Activated CD8-positive, alpha-beta memory T cell treated with anti-CD3 and anti-CD28 coated beads, Interleukin-2, amount 50 U/mL, for 24 hours (primary cell): ENCODE data around the gene UBXN1.

Experiments used
- DNase-seq: peaks from one replicate; pipeline ENCODE4 v3.0.0-alpha.2; 2020; ENCODE audit errors: extremely low read depth

UBXN1 gene, protein sequence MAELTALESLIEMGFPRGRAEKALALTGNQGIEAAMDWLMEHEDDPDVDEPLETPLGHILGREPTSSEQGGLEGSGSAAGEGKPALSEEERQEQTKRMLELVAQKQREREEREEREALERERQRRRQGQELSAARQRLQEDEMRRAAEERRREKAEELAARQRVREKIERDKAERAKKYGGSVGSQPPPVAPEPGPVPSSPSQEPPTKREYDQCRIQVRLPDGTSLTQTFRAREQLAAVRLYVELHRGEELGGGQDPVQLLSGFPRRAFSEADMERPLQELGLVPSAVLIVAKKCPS

DNA sequence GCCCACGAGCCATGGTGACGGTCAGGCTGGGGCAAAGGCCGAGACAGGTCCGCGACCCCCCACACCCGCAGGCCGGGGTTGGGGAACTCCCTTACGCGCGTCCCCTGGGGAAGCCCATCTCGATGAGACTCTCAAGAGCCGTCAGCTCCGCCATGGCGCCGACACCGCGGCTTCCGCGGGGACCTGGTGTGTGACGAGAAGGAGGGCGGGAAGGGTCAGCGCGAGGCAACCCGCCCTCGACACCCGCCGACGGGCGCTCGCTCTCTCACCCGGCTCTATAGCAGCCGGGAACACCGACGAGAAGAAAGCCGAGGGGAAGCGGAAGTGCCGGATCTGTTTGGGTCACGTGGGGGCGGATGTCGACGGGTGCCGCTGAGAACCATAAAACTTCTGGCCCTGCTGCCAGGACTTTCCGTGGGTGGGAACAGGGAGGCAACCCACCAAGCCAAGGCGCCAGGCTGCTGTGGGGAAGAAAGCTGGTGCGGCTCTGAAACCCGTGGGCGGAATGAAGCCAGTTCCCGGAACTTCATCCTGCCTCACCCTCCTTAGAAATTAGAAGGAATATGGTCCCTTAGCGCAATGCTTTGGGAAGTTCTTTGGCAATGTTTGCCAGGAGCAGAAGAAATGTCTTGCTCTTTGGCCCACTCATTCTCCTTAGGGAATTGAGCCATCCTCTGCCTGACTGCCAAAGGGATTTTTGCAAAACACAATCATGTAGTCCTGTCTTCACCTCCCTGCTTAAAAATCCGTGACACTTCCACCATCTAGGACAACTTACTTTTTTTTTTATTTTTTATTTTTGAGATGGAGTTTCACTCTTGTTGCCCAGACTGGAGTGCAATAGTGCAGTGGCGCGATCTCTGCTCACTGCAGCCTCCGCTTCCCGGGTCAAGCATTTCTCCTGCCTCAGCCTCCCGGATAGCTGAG is at the start of gene UBXN1:
TSS of gene UBXN1 (minus strand) at position 304 of the 927 bp plus-strand sequence. CDS start at position 154, 150 bp downstream.
- DNase-seq: peak; percentile 77

- DNase-seq: peak; percentile 68
Measured at GRCh38 chr11:62728171-62728988, 49.5 kb upstream of the UBXN1 start, which contains the start of gene TTC9C. Gene TTC9C (plus strand): TSS chr11:62728486. CDS start chr11:62728849, 363 bp downstream.

- peak; percentile 59 for DNase-seq
Measured at GRCh38 chr11:62727872-62728170, 48.9 kb upstream of the UBXN1 start.

DNA sequence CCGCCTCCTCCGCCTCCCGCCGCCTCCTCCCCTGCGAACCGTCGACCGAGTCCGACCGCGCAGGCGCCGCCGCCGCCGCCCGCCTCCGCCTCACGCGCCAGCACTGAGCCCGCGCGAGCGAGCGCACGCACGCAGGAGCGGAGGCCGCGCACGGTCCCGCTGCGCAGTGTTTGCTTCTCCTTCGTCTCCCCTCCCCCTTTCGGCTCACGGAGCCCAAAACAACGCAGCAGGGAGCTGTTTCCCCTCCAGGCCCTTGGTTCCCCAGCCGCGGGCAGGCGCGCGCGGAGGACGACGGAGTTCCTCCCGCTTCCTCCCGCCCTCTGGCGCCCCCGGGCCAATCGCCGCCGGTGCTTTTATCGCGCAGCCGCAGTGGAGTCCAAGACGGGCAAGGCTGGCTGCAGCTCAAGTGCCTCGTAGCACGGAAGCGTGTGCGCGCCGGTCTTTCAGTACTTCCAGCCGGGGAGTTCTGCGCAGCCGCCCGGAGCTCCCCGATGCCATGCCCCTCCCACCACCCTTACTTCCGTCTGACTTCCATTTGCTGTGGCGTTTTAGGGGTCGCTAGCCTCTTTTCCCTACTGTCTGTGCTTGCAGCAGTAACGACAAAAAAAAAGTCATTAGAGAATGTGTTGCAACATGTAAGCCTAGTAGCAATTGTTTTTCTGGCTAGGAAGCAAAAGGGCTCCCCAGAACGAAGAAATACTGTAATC is 48.4 kb upstream of the UBXN1 start, which contains the start of gene HNRNPUL2:
TSS of gene HNRNPUL2 (minus strand) at position 293 of the 707 bp plus-strand sequence. CDS start 301 bp downstream, outside the sequence.
- DNase-seq: peak; percentile 96

DNA sequence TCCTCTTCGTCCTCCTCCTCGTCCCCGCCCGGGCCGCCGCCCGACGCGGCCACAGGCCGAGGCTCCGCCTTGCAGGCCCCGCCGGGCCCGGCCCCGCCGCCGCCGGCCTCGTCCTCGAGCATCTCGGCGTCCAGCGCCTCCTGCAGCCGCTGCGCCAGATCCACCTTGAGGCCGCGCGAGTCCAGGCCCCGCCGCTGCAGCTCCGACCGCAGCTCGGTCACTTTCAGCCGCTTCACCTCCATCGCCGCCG is 48.0 kb upstream of the UBXN1 start:
- no peak for DNase-seq

- no peak for DNase-seq
Measured at GRCh38 chr11:62726156-62726914, 47.5 kb upstream of the UBXN1 start.

DNA sequence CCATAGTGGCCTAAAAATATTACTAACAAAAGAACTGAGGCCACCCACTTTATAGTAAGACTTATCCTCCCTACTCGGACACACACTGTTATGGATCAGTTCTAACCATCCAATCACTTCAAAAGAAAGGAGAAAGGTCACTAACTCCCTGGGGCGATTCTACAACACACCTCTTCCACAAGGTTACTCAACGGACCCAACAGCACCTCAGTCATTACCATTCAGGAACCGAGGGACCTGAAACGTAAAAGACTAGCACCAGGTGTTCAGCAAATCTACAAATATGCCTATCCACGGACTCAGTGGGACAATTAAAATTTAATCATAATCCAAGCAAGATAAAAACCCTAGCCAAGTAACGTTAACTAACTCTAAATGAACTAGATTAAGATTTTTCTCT is 46.8 kb upstream of the UBXN1 start:
- DNase-seq: no peak

- no peak for DNase-seq
Measured at GRCh38 chr11:62724171-62724570, 45.3 kb upstream of the UBXN1 start.

GRCh38 chr11:62721994-62722393 is 43.1 kb upstream of the UBXN1 start:
- DNase-seq: no peak

DNA sequence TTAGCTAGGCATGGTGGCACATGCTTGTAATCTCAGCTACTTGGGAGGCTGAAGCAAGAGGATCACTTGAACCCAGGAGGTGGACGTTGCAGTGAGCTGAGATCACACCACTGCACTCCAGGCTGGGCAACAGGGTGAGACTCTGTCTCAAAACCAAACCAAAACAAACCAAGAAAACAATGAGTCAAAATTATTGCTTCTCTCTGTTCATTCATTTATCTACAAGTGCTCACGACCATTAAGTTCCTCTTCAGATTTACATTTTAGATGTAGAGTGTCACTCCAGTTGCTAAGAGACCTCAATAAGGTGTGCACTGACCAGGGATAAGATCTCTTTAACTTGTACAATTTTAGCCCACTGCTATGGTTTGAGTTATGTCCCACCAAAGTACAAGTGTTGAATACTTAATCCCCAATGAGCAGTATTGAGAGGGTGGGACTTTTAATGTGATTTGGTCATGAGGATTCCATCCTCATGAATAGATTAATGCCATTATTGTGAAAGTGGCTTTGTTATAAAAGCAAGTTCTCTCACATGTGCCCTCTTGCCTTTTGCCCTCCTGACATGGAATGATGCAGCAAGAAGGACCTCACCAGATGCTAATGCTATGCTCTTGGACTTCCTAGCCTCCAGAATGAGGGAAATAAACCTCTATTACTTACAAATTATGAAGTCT is 40.6 kb upstream of the UBXN1 start:
- no peak for DNase-seq

GRCh38 chr11:62716816-62717215 is 37.9 kb upstream of the UBXN1 start:
- no peak for DNase-seq

GRCh38 chr11:62716206-62716605 is 37.3 kb upstream of the UBXN1 start:
- no peak for DNase-seq

GRCh38 chr11:62715150-62716130 is 36.6 kb upstream of the UBXN1 start:
- no peak for DNase-seq

DNA sequence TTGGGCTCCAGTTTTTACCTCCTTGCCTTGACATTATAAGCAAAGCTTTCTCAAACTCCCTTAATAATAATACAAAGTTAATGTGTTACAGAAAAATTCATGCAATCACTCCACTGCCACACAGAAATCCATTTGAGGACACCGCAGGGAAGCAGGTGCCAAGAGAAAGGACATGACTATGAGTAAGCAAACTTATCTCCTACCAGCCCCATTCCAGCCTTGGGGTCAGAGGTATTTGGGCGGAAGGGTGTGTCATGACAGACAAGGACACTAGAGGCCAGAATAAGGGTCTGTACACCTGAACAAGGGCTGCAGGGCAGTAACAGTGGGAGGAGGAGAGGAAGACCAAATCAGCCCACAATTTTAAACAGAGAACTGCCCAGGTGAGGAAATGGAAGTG is 34.5 kb upstream of the UBXN1 start:
- no peak for DNase-seq

GRCh38 chr11:62712861-62713260 is 34.0 kb upstream of the UBXN1 start:
- no peak for DNase-seq

DNA sequence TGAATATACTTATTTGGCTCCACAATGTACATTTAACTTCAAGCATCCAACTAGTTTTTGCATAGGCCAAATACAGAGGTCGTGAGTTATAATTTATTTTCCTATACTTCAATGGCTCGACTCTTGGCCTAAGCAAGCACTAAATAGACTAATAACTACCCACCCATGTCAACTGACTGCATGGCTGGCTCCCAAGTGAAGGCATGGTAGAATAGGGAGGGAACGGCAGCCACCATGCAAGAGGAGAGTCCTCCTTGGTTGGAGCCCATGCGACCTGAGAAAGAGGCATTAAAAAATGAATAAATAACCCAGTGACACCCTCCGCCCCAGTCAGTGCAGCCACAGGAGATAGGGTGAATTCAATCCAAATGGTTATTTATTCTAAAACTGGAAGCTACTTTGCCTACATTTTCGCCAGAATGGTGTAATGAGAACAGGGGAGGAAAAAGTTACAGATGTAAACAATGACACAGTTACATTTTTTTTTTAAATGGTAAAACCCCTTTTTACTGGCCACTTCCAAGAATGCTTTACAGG is 33.5 kb upstream of the UBXN1 start:
- no peak for DNase-seq

DNA sequence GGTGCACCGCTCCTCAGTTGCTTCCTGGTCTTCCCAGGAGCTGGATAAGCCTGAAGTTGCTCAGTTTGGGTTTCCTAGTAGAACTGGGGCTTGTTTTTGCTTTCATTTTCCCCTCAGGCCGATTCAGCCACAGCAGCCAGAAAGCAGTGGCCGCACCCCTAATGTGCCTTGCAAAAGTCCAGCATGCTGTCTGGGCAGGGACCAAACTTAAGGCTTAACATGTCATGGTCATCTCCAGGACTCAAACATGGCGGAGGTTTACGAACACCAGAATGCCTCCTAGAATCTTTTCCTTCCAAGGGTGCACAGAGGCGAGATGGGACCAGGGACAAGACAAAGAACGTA is 31.1 kb upstream of the UBXN1 start:
- DNase-seq: no peak

DNA sequence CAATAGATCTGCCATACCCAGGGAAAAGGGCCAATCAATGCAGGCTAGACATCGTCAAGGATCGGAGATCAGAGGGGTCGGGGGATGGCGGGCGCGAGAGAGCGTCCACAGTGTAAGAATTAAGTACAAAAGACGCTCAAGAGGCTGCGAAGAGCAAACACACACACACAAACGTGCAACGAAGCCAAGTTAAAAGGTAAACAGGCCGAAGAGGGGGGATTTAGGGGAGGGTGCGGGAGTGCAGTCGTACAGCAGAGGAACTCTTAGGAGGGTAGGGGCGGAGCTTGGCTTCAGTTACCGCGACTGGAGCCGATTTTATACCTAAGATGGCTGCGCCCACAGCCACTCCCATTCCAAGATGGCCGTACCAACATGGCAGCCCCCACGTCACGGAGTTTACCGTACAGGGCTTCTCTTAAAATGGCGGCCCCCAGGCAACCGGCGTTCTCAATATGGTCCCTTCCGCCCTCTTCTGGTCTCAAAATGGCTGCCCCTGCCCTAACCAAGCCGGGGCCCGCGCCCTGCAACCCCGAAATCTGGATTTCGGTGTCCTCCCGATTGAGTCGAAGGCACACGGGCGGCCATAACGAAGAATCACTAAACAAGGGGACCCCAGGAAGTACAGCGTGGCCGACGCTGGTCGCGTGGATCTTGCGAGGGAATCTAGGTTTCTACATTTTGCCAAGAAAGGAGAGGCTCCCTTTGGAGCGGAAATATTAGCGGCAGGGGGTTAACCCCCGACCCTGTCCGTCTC is 30.6 kb upstream of the UBXN1 start:
- DNase-seq: peak; percentile 96
